SJSA1 (cell line): ENCODE results near the gene PJA2. TPM values are rescaled to one million over a fixed set of nuclear protein-coding genes. Genes with fewer than 3 reads are reported as not detected.
"Not testable (repeated sequence)": the region's sequence is repeated elsewhere in the genome, so short reads cannot be mapped to it uniquely, and the experiment has no call there.

Experiments used
- DNase-seq, 2 experiments: peaks; one replicate each; pipeline ENCODE4 v3.0.0-alpha.2; 2015 to 2020; ENCODE audit warnings: low spot score in 2 of 2, low read depth in 1 of 2
- H3K27ac ChIP-seq: fragments of 250-450 bp; sonication (Bioruptor Pico); 2 replicates; pipeline ENCODE4 v1.5.1; 2020; ENCODE audit warnings: mild to moderate bottlenecking, moderate library complexity
- H3K27me3 ChIP-seq: fragments of 250-450 bp; sonication (Bioruptor Pico); replicated peaks from 2 replicates; pipeline ENCODE4 v1.5.1; 2020; ENCODE audit warnings: mild to moderate bottlenecking, moderate library complexity
- H3K36me3 ChIP-seq: fragments of 250-450 bp; sonication (Bioruptor Pico); 2 replicates; pipeline ENCODE4 v1.5.1; 2020; ENCODE audit warnings: mild to moderate bottlenecking
- H3K4me1 ChIP-seq: fragments of 250-450 bp; sonication (Bioruptor Pico); replicated peaks from 2 replicates; pipeline ENCODE4 v1.6.1; 2021; ENCODE audit warnings: mild to moderate bottlenecking
- H3K4me3 ChIP-seq: fragments of 250-450 bp; sonication (Bioruptor Pico); 2 replicates; pipeline ENCODE4 v1.5.1; 2020; ENCODE audit warnings: mild to moderate bottlenecking
- H3K9me3 ChIP-seq: fragments of 250-450 bp; sonication (Bioruptor Pico); replicated peaks from 2 replicates; pipeline ENCODE4 v1.5.1; 2020; ENCODE audit warnings: mild to moderate bottlenecking
- total RNA-seq: library from RNA; depleted of rRNA; stranded (reverse); fragments of >200 nt; shearing (Covaris generic); gene quantifications from 2 replicates; pipeline ENCODE4 v1.2.3, GENCODE V29; 2014; rRNA removed

The PJA2 gene
- total RNA-seq, result 138 and 160 TPM in 2 replicates

- Histone ChIP-seq H3K27ac (peak within 1 kb of the TSS; percentile 81), H3K4me3 (peak within 1 kb of the TSS; percentile 72), H3K4me1 (peaks cover 35% of the 10 kb centered on the region), H3K9me3 (no peaks in the 10 kb centered on the region), H3K27me3 (no peaks in the 10 kb centered on the region), H3K36me3 (peaks cover 14% of the 10 kb centered on the region)
- peak; percentile 100 for DNase-seq
Measured at GRCh38 chr5:109409844-109410388, at the start of gene PJA2. PJA2 (minus strand) TSS chr5:109409974; CDS start chr5:109383433, 26,541 bp downstream.

- Histone ChIP-seq H3K4me3 (no peak overlapping the region), H3K9me3 (no peaks in the 10 kb centered on the region), H3K36me3 (no peaks in the 10 kb centered on the region), H3K27me3 (no peaks in the 10 kb centered on the region), H3K27ac (no peak overlapping the region), H3K4me1 (peaks cover 6% of the 10 kb centered on the region)
- DNase-seq, result peak; percentile 51 to 52
Measured at GRCh38 chr5:109455598-109456096, 45.9 kb upstream of the PJA2 start.

- no peak for DNase-seq
- H3K4me1 ChIP-seq, result peaks cover 6% of the 10 kb centered on the region
- no peak overlapping the region for H3K27ac ChIP-seq
- no peaks in the 10 kb centered on the region for H3K9me3 ChIP-seq
- no peak overlapping the region for H3K4me3 ChIP-seq
- H3K36me3 ChIP-seq, result no peaks in the 10 kb centered on the region
- no peaks in the 10 kb centered on the region for H3K27me3 ChIP-seq
Measured at GRCh38 chr5:109454731-109455505, 45.1 kb upstream of the PJA2 start.

- no peaks in the 10 kb centered on the region for H3K36me3 ChIP-seq
- peaks cover 6% of the 10 kb centered on the region for H3K4me1 ChIP-seq
- no peaks in the 10 kb centered on the region for H3K9me3 ChIP-seq
- no peak overlapping the region for H3K27ac ChIP-seq
- no peaks in the 10 kb centered on the region for H3K27me3 ChIP-seq
- H3K4me3 ChIP-seq, result no peak overlapping the region
- DNase-seq, result no peak
Measured at GRCh38 chr5:109453251-109453650, 43.5 kb upstream of the PJA2 start.

GRCh38 chr5:109452661-109453060 is 42.9 kb upstream of the PJA2 start:
- Histone ChIP-seq H3K9me3 (no peaks in the 10 kb centered on the region), H3K36me3 (no peaks in the 10 kb centered on the region), H3K27me3 (no peaks in the 10 kb centered on the region), H3K4me3 (no peak overlapping the region), H3K4me1 (peaks cover 6% of the 10 kb centered on the region), H3K27ac (no peak overlapping the region)
- DNase-seq, result no peak

- DNase-seq, result no peak
- peaks cover 6% of the 10 kb centered on the region for H3K4me1 ChIP-seq
- H3K27me3 ChIP-seq, result no peaks in the 10 kb centered on the region
- no peak overlapping the region for H3K27ac ChIP-seq
- no peak overlapping the region for H3K4me3 ChIP-seq
- H3K9me3 ChIP-seq, result no peaks in the 10 kb centered on the region
- H3K36me3 ChIP-seq, result no peaks in the 10 kb centered on the region
Measured at GRCh38 chr5:109451146-109451545, 41.4 kb upstream of the PJA2 start.

GRCh38 chr5:109450129-109450877 is 40.5 kb upstream of the PJA2 start:
- Histone ChIP-seq H3K36me3 (no peaks in the 10 kb centered on the region), H3K27ac (no peak overlapping the region), H3K4me3 (no peak overlapping the region), H3K27me3 (no peaks in the 10 kb centered on the region), H3K4me1 (peaks cover 3% of the 10 kb centered on the region), H3K9me3 (no peaks in the 10 kb centered on the region)
- no peak for DNase-seq

GRCh38 chr5:109448838-109449237 is 39.1 kb upstream of the PJA2 start:
- H3K27ac ChIP-seq, result no peak overlapping the region
- H3K36me3 ChIP-seq, result no peaks in the 10 kb centered on the region
- H3K27me3 ChIP-seq, result no peaks in the 10 kb centered on the region
- no peaks in the 10 kb centered on the region for H3K4me1 ChIP-seq
- no peak for DNase-seq
- no peaks in the 10 kb centered on the region for H3K9me3 ChIP-seq
- no peak overlapping the region for H3K4me3 ChIP-seq

- Histone ChIP-seq H3K27me3 (no peaks in the 10 kb centered on the region), H3K27ac (no peak overlapping the region), H3K4me3 (no peak overlapping the region), H3K36me3 (no peaks in the 10 kb centered on the region), H3K4me1 (no peaks in the 10 kb centered on the region), H3K9me3 (no peaks in the 10 kb centered on the region)
- DNase-seq, result no peak
Measured at GRCh38 chr5:109439590-109439989, 29.8 kb upstream of the PJA2 start.

GRCh38 chr5:109426075-109426474 is 16.3 kb upstream of the PJA2 start:
- no peaks in the 10 kb centered on the region for H3K27me3 ChIP-seq
- no peaks in the 10 kb centered on the region for H3K9me3 ChIP-seq
- H3K4me3 ChIP-seq, result no peak overlapping the region
- H3K36me3 ChIP-seq, result no peaks in the 10 kb centered on the region
- H3K27ac ChIP-seq, result no peak overlapping the region
- H3K4me1 ChIP-seq, result no peaks in the 10 kb centered on the region
- no peak for DNase-seq

GRCh38 chr5:109425521-109425920 is 15.7 kb upstream of the PJA2 start:
- H3K4me3 ChIP-seq, H3K9me3 ChIP-seq, H3K27ac ChIP-seq, H3K27me3 ChIP-seq, H3K36me3 ChIP-seq, DNase-seq, H3K4me1 ChIP-seq: not testable (repeated sequence)

- no peak for DNase-seq
- Histone ChIP-seq H3K4me1 (no peaks in the 10 kb centered on the region), H3K9me3 (no peaks in the 10 kb centered on the region), H3K4me3 (no peak overlapping the region), H3K27ac (no peak overlapping the region), H3K36me3 (no peaks in the 10 kb centered on the region), H3K27me3 (no peaks in the 10 kb centered on the region)
Measured at GRCh38 chr5:109421956-109422355, 12.2 kb upstream of the PJA2 start.

GRCh38 chr5:109418712-109419352 is 9.1 kb upstream of the PJA2 start:
- no peaks in the 10 kb centered on the region for H3K4me1 ChIP-seq
- H3K27me3 ChIP-seq, result no peaks in the 10 kb centered on the region
- no peak overlapping the region for H3K27ac ChIP-seq
- no peak overlapping the region for H3K4me3 ChIP-seq
- no peaks in the 10 kb centered on the region for H3K9me3 ChIP-seq
- H3K36me3 ChIP-seq, result no peaks in the 10 kb centered on the region
- no peak for DNase-seq
